Measurements from ENCODE around the gene N4BP2L2. TPM values are rescaled to one million over a fixed set of nuclear protein-coding genes. Genes with fewer than 3 reads are reported as not detected.

The N4BP2L2 gene
- total and polyA plus RNA-seq, 2 of the 8 experiments (the other 6 are each of a cell fraction or from before 2014, with no cell fraction given): 14.6 to 67.6 TPM

GRCh38 chr13:32430018-32430747 lies 108.4 kb downstream of the N4BP2L2 start:
- Histone ChIP-seq H3K79me2 (ENCODE audit: control insufficient read depth in 1 of 2, insufficient read depth in 2 of 2, low read length in 2 of 2) (no peaks in the 10 kb centered on the region), H3K56ac (replicated peaks; ENCODE audit: insufficient read length, low read depth, low read length) (no peak overlapping the region), H3K27me3 (replicated peaks in 1 of 4; ENCODE audit: control insufficient read depth in 3 of 4, extremely low read depth in 1 of 4, insufficient read depth in 3 of 4, low read length in 3 of 4) (peaks cover 0 to 10% (median 6%) of the 10 kb centered on the region in 4 experiments; a peak in 5 of 7 replicates), H2BK20ac (ENCODE audit: low read length) (no peak overlapping the region), H3K18ac (ENCODE audit: extremely low read depth, low read length) (no peak overlapping the region), H3K9me3 (ENCODE audit: insufficient read depth in 2 of 2, low read depth in 1 of 2, low read length in 1 of 2) (no peaks in the 10 kb centered on the region), H3K79me1 (ENCODE audit: low read depth, low read length) (no peaks in the 10 kb centered on the region; the same call in 1 of the 2 replicates), H2BK120ac (replicated peaks; ENCODE audit: low read depth, low read length) (no peak overlapping the region), H3K4me3 (ENCODE audit: extremely low read depth in 1 of 4, insufficient read depth in 2 of 4, low read depth in 3 of 4, low read length in 4 of 4) (no peak overlapping the region), H2BK5ac (ENCODE audit: low read depth, low read length) (no peak overlapping the region), H3K9ac (replicated peaks in 1 of 4; ENCODE audit: extremely low read depth in 1 of 4, low read depth in 3 of 4, low read length in 3 of 4) (no peak overlapping the region), H4K8ac (ENCODE audit: extremely low read depth, insufficient read depth, low read length) (no peak overlapping the region), H2AFZ (ENCODE audit: low read length) (no peak overlapping the region), H4K91ac (replicated peaks; ENCODE audit: insufficient read length, low read length) (no peak overlapping the region), H3K36me3 (ENCODE audit: control insufficient read depth in 2 of 4, insufficient read depth in 4 of 4, low read length in 3 of 4) (no peaks in the 10 kb centered on the region), H4K20me1 (replicated peaks in 1 of 2; ENCODE audit: control insufficient read depth in 1 of 2, insufficient read depth in 2 of 2, low read length in 2 of 2) (peaks cover 0 to 2% of the 10 kb centered on the region in 2 experiments), H3K4me2 (ENCODE audit: insufficient read depth in 1 of 2, low read depth in 2 of 2, low read length in 2 of 2) (no peak overlapping the region), H3K23me2 (ENCODE audit: low read depth, low read length) (peaks cover 5% of the 10 kb centered on the region; the same call in 1 of the 2 replicates), H3K23ac (ENCODE audit: insufficient read length) (no peak overlapping the region), H2BK15ac (ENCODE audit: low read length) (no peak overlapping the region), H2AK5ac (ENCODE audit: low read depth, low read length) (no peak overlapping the region), H3K27ac (ENCODE audit: low read depth, low read length) (no peak overlapping the region), H4K5ac (ENCODE audit: insufficient read length, low read depth, low read length) (no peak overlapping the region), H3K14ac (ENCODE audit: insufficient read length) (no peak overlapping the region), H2BK12ac (ENCODE audit: low read depth, low read length) (no peak overlapping the region), H3K4ac (replicated peaks; ENCODE audit: insufficient read length, low read depth, low read length) (no peak overlapping the region), H3K4me1 (replicated peaks in 1 of 4; ENCODE audit: control insufficient read depth in 3 of 4, insufficient read depth in 4 of 4, low read length in 3 of 4) (peaks cover 4% of the 10 kb centered on the region in 4 experiments; a peak in 5 of 7 replicates)
- FAIRE-seq: no peak
- DNase-seq (ENCODE audit: low read depth in 1 of 2, low spot score in 2 of 2): no peak
- CTCF ChIA-PET (ENCODE audit: partially characterized antibody): interaction anchor here (1.6 to 1.9 kb wide), 2 partner anchors 15 to 16 kb away, joined by 3 to 8 read pairs; no protein-coding TSS in a partner anchor
- POLR2A ChIA-PET (ENCODE audit: partially characterized antibody): no interaction called here
- WGBS, 2 experiments (ENCODE audit: extremely low coverage in 1 of 2, insufficient coverage in 1 of 2, insufficient read length in 1 of 2, insufficient replicate concordance in 2 of 2, low coverage in 1 of 2, low lambda C conversion rate in 2 of 2, missing lambda C conversion rate in 1 of 2): 88% methylated on average over 6 of the region's 6 CpGs; no CpG with 5 or more reads in 1 of the 2 experiments
- TF ChIP-seq EGR1 (IDR thresholded peaks at IDR 0.05; ENCODE audit: borderline replicate concordance, low read depth, low read length) (no peak), TBP (IDR thresholded peaks at IDR 0.05; ENCODE audit: low read depth, low read length) (no peak), CBX5 (IDR thresholded peaks at IDR 0.05; ENCODE audit: low read depth, low read length) (no peak), CBX8 (IDR thresholded peaks at IDR 0.05; ENCODE audit: borderline replicate concordance, low read depth, low read length) (no peak)
